Ascending aorta (tissue), 2 donors: ENCODE measurements around the gene ZNHIT1. TPM values are rescaled to one million over a fixed set of nuclear protein-coding genes. Genes with fewer than 3 reads are reported as not detected.

ENCODE experiments used
- DNase-seq, 2 donors: peaks; one replicate each; pipeline ENCODE4 v3.0.0-alpha.2; 2019; ENCODE audit warnings: low spot score in 2 of 2
- H3K27ac ChIP-seq, 2 donors: fragments of 200-600 bp; sonication (generic); one replicate each; pipeline ENCODE4 v1.5.1; 2016 to 2017; ENCODE audit warnings: mild to moderate bottlenecking in 1 of 2
- H3K27me3 ChIP-seq: fragments of 200-600 bp; sonication (generic); one replicate; pipeline ENCODE4 v1.5.1; 2017
- H3K36me3 ChIP-seq, 2 donors: fragments of 200-600 bp; sonication (generic); one replicate each; pipeline ENCODE4 v1.5.1; 2016
- H3K4me1 ChIP-seq, 2 donors: fragments of 200-600 bp; sonication (generic); one replicate each; pipeline ENCODE4 v1.5.1; 2016 to 2017; ENCODE audit warnings: mild to moderate bottlenecking in 1 of 2
- H3K4me3 ChIP-seq, 2 donors: fragments of 200-600 bp; sonication (generic); one replicate each; pipeline ENCODE4 v1.5.1; 2016 to 2017; ENCODE audit warnings: mild to moderate bottlenecking in 1 of 2
- H3K9me3 ChIP-seq, 2 donors: fragments of 200-600 bp; sonication (generic); one replicate each; pipeline ENCODE4 v1.5.1; 2016
- CTCF ChIP-seq, 3 experiments: fragments of 200-600 bp in 2 of 3; fragments of 450-650 bp in 1 of 3; sonication (generic) in 2 of 3; IDR thresholded peaks; one replicate each; pipeline ENCODE4 v1.5.1; 2016 to 2019; ENCODE audit warnings: antibody characterized with exemption in 3 of 3, mild to moderate bottlenecking in 1 of 3, moderate library complexity in 1 of 3
- intact Hi-C: fragments of 100-400 bp; cut with DNase I; formaldehyde crosslinking; loops from one replicate; pipeline ENCODE4 v1.15.1; 2023
- total RNA-seq: library from RNA; depleted of rRNA; stranded (reverse); fragments of >200 nt; gene quantifications from one replicate; pipeline ENCODE4 v1.1.0, GENCODE V29; 2016

ZNHIT1 gene
- total RNA-seq, 1 donor from 2014 or later, result 87.9 TPM

GRCh38 chr7:101273206-101273605 lies 55.2 kb downstream of the ZNHIT1 start:
- Histone ChIP-seq H3K4me1 (no peaks in the 10 kb centered on the region), H3K4me3 (no peak overlapping the region), H3K36me3 (no peaks in the 10 kb centered on the region), H3K27ac (no peak overlapping the region), H3K27me3 (no peaks in the 10 kb centered on the region), H3K9me3 (no peaks in the 10 kb centered on the region)
- TF ChIP-seq CTCF (IDR thresholded peaks at IDR 0.05), result no peak
- intact Hi-C loops, result no loop called here
- DNase-seq, result no peak

Other genes starting within 250 kb of the ZNHIT1 start
- 0.85 TPM for gene MUC12, start 248.6 kb upstream of the ZNHIT1 start, total RNA-seq
- gene MUC17, start 198.1 kb upstream of the ZNHIT1 start, total RNA-seq, result not detected
- 29.6 TPM for gene TRIM56, start 132.7 kb upstream of the ZNHIT1 start, total RNA-seq
- 1,267 TPM for gene SERPINE1, start 91.1 kb upstream of the ZNHIT1 start, total RNA-seq
- 77.4 TPM for gene AP1S1, start 63.7 kb upstream of the ZNHIT1 start, total RNA-seq
- not detected for gene VGF, start 52.6 kb upstream of the ZNHIT1 start, total RNA-seq
- gene NAT16, start 37.9 kb upstream of the ZNHIT1 start, total RNA-seq, result not detected
- gene MOGAT3, start 17.1 kb upstream of the ZNHIT1 start, total RNA-seq, result not detected
- 165 TPM for gene PLOD3, start 584 bp upstream of the ZNHIT1 start, total RNA-seq
- gene CLDN15, start 19.6 kb downstream of the ZNHIT1 start, total RNA-seq, result 27.7 TPM
- gene FIS1, start 26.9 kb downstream of the ZNHIT1 start, total RNA-seq, result 266 TPM
- gene IFT22, start 103.6 kb downstream of the ZNHIT1 start, total RNA-seq, result 19.8 TPM
- not detected for gene COL26A1, start 144.7 kb downstream of the ZNHIT1 start, total RNA-seq